Activated CD4-positive, CD25-positive, alpha-beta regulatory T cell (primary cell): ENCODE data around the gene KCNJ6.
"Not testable (repeated sequence)": the region's sequence is repeated elsewhere in the genome, so short reads cannot be mapped to it uniquely, and the experiment has no call there.

Source experiments
- DNase-seq, 4 experiments: peaks; one replicate each; lab custom pipeline; 2025; lab: John Stamatoyannopoulos, UW

The KCNJ6 gene

GRCh38 chr21:37724201-37724600, 192.1 kb downstream of the KCNJ6 start:
- no peak for DNase-seq

GRCh38 chr21:37717534-37717933, 198.7 kb downstream of the KCNJ6 start:
- DNase-seq, result no peak

- DNase-seq, result not testable (repeated sequence)
Observed at GRCh38 chr21:37712569-37712934, 203.7 kb downstream of the KCNJ6 start.

- DNase-seq, result no peak
Observed at GRCh38 chr21:37711836-37712568, 204.3 kb downstream of the KCNJ6 start.

GRCh38 chr21:37711286-37711829, 204.9 kb downstream of the KCNJ6 start:
- no peak for DNase-seq

GRCh38 chr21:37710546-37711285, 205.5 kb downstream of the KCNJ6 start:
- no peak for DNase-seq

GRCh38 chr21:37704751-37705150, 211.5 kb downstream of the KCNJ6 start:
- DNase-seq, result no peak

- DNase-seq, result no peak
Observed at GRCh38 chr21:37702241-37702640, 214.0 kb downstream of the KCNJ6 start.

- no peak for DNase-seq
Observed at GRCh38 chr21:37700641-37701202, 215.5 kb downstream of the KCNJ6 start.

- no peak for DNase-seq
Observed at GRCh38 chr21:37699024-37699775, 217.1 kb downstream of the KCNJ6 start.

- no peak for DNase-seq
Observed at GRCh38 chr21:37696936-37697335, 219.3 kb downstream of the KCNJ6 start.

GRCh38 chr21:37695111-37695510, 221.1 kb downstream of the KCNJ6 start:
- DNase-seq, result no peak

GRCh38 chr21:37688952-37689659, 227.2 kb downstream of the KCNJ6 start:
- no peak for DNase-seq

GRCh38 chr21:37686991-37687810, 229.1 kb downstream of the KCNJ6 start:
- no peak for DNase-seq

- DNase-seq, result no peak
Observed at GRCh38 chr21:37684547-37684946, 231.7 kb downstream of the KCNJ6 start.

GRCh38 chr21:37684115-37684493, 232.2 kb downstream of the KCNJ6 start:
- no peak for DNase-seq

- DNase-seq, result no peak
Observed at GRCh38 chr21:37683396-37684114, 232.7 kb downstream of the KCNJ6 start.

- no peak for DNase-seq
Observed at GRCh38 chr21:37682966-37683365, 233.3 kb downstream of the KCNJ6 start.

- DNase-seq, result no peak
Observed at GRCh38 chr21:37677006-37677405, 239.3 kb downstream of the KCNJ6 start.

GRCh38 chr21:37675202-37675801, 241.0 kb downstream of the KCNJ6 start:
- DNase-seq, result peak; percentile 5 to 44 (median 17)
